ENCODE data around the gene TCEANC. TPM values are rescaled to one million over a fixed set of nuclear protein-coding genes. Genes with fewer than 3 reads are reported as not detected.

The TCEANC gene
- total and polyA plus RNA-seq, 2 of the 4 experiments (the other 2 are of a cell fraction), result 0.99 to 2.5 TPM

DNA sequence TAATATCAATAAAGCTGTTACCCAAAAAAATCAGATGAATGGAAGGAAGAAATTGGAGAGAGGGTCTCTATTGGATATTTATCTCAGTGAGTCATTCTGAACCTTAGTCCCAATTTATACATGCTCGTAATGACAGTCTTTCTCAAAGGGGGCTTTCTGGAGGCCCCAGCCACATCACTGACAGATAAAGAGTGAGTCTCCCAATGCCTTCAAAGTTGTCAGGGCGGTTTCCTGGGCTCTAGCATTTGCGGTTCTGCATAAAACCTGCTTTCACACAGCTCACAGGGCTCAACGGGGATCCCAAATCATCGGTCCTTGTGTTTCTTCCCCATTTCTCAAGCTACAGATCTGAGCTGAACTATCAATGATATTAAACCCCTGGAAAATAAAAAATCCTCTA is 17.3 kb downstream of the TCEANC start:
- no TSS peak for BruUV-seq (replicated peaks)
- WGBS, 2 experiments (ENCODE audit: extremely low coverage in 2 of 2, insufficient read length in 1 of 2), result 75% methylated on average over 1 of the region's 5 CpGs; no CpG with 5 or more reads in 1 of the 2 experiments
- intact Hi-C loops (cut with micrococcal nuclease) (no loop called here), in situ Hi-C loops (cut with MboI; ENCODE audit: low sequenced_read_pairs) (no loop called here), dilution Hi-C loops (cut with HindIII; ENCODE audit: low sequenced_read_pairs, unreplicated experiment) (no loop called here)
- Histone ChIP-seq H4K20me1 (ENCODE audit: insufficient read depth, low read length) (no peaks in the 10 kb centered on the region), H4K91ac (ENCODE audit: insufficient read depth, low read depth, low read length) (no peak overlapping the region), H3K36me3 (ENCODE audit: control insufficient read depth, insufficient read depth, low read length) (no peaks in the 10 kb centered on the region), H3K4me3 (ENCODE audit: insufficient read depth, low read depth, low read length) (no peak overlapping the region), H3K23ac (ENCODE audit: low read depth, low read length) (no peak overlapping the region), H3K4ac (ENCODE audit: low read depth, low read length) (no peak overlapping the region), H3K79me1 (ENCODE audit: low read depth in 1 of 2, low read length in 2 of 2) (no peaks in the 10 kb centered on the region), H2BK120ac (ENCODE audit: low read depth, low read length) (no peak overlapping the region), H2BK20ac (ENCODE audit: low read depth, low read length) (no peak overlapping the region), H3K27me3 (ENCODE audit: control insufficient read depth, insufficient read depth, low read length) (peaks cover 20% of the 10 kb centered on the region), H4K8ac (ENCODE audit: low read depth in 2 of 2, low read length in 2 of 2) (no peak overlapping the region), H3K4me2 (ENCODE audit: low read depth, low read length) (no peak overlapping the region), H3K9ac (ENCODE audit: low read depth, low read length) (no peak overlapping the region), H4K5ac (ENCODE audit: low read depth, low read length) (no peak overlapping the region; the same call in 1 of the 2 replicates), H2AK5ac (ENCODE audit: low read depth, low read length) (no peak overlapping the region), H2AFZ (replicated peaks; ENCODE audit: low read length, poor library complexity) (no peak overlapping the region), H3K4me1 (ENCODE audit: control insufficient read depth, insufficient read depth, low read length) (peaks cover 2% of the 10 kb centered on the region; the same call in 1 of the 2 replicates), H2BK5ac (ENCODE audit: low read depth, low read length, poor library complexity, severe bottlenecking) (no peak overlapping the region), H3K27ac (ENCODE audit: insufficient read depth, low read length) (no peak overlapping the region), H3K18ac (ENCODE audit: low read depth, low read length) (no peak overlapping the region), H2AK9ac (replicated peaks; ENCODE audit: low read depth, low read length, poor library complexity) (no peak overlapping the region), H3K9me1 (ENCODE audit: insufficient read depth, low read length) (no peaks in the 10 kb centered on the region), H3K9me3 (ENCODE audit: control insufficient read depth, insufficient read depth, low read length) (no peaks in the 10 kb centered on the region), H2BK15ac (ENCODE audit: low read depth, low read length) (no peak overlapping the region), H3K56ac (ENCODE audit: extremely low read depth, insufficient read depth, low read length) (no peak overlapping the region), H3K14ac (replicated peaks; ENCODE audit: low read depth, low read length) (no peak overlapping the region)
- ChIA-PET POLR2A (ENCODE audit: unreplicated experiment) (no interaction called here), CTCF (no interaction called here)
- ATAC-seq (ENCODE audit: low read depth) (no peak), DNase-seq (no peak)
- TF ChIP-seq, protein P1, sequence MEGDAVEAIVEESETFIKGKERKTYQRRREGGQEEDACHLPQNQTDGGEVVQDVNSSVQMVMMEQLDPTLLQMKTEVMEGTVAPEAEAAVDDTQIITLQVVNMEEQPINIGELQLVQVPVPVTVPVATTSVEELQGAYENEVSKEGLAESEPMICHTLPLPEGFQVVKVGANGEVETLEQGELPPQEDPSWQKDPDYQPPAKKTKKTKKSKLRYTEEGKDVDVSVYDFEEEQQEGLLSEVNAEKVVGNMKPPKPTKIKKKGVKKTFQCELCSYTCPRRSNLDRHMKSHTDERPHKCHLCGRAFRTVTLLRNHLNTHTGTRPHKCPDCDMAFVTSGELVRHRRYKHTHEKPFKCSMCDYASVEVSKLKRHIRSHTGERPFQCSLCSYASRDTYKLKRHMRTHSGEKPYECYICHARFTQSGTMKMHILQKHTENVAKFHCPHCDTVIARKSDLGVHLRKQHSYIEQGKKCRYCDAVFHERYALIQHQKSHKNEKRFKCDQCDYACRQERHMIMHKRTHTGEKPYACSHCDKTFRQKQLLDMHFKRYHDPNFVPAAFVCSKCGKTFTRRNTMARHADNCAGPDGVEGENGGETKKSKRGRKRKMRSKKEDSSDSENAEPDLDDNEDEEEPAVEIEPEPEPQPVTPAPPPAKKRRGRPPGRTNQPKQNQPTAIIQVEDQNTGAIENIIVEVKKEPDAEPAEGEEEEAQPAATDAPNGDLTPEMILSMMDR (conservative IDR thresholded peaks at IDR 0.05; ENCODE audit: low read depth, low read length), result no peak
- no peak for TF ChIP-seq MXI1 (IDR thresholded peaks at IDR 0.05; ENCODE audit: borderline replicate concordance, low read depth, low read length)
- no peak for TF ChIP-seq RAD21 (IDR thresholded peaks at IDR 0.05; ENCODE audit: low read length)
- TF ChIP-seq NFE2L2 (IDR thresholded peaks at IDR 0.05; ENCODE audit: low read depth, low read length), result no peak
- TF ChIP-seq POLR2A (IDR thresholded peaks at IDR 0.05; ENCODE audit: low read depth, low read length), result no peak
